Adrenal gland (tissue), 12 donors: ENCODE results near the gene ATP1B3. TPM values are rescaled to one million over a fixed set of nuclear protein-coding genes. Genes with fewer than 3 reads are reported as not detected.

Experiments used
- DNase-seq, 7 donors: peaks; one replicate each; pipeline ENCODE4 v3.0.0-alpha.2; 2019 to 2020
- H3K27ac ChIP-seq, 5 donors: fragments of 200-600 bp; sonication (generic) in 4 of 5; 1 replicate in 3 of 5; 2 replicates in 2 of 5; pipeline versions ENCODE4 v1.5.1 to v1.8.0; 2016 to 2020; ENCODE audit warnings: mild to moderate bottlenecking in 1 of 5
- H3K27me3 ChIP-seq: fragments of 200-600 bp; 2 replicates; pipeline ENCODE4 v1.8.0; 2021
- H3K36me3 ChIP-seq, 2 donors: fragments of 200-600 bp; replicated peaks in 1 of 2; 1 replicate in 1 of 2; 2 replicates in 1 of 2; pipeline versions ENCODE4 v1.5.1 to v1.8.0; 2018 to 2022
- H3K4me1 ChIP-seq, 2 donors: fragments of 200-600 bp; replicated peaks in 1 of 2; 1 replicate in 1 of 2; 2 replicates in 1 of 2; pipeline versions ENCODE4 v1.5.1 to v1.8.0; 2018 to 2021
- H3K4me3 ChIP-seq, 4 donors: fragments of 200-600 bp; sonication (generic) in 3 of 4; one replicate each; pipeline ENCODE4 v1.5.1; 2016 to 2018
- H3K9me3 ChIP-seq, 3 donors: fragments of 200-600 bp; sonication (generic) in 1 of 3; replicated peaks in 1 of 3; 1 replicate in 2 of 3; 2 replicates in 1 of 3; pipeline versions ENCODE4 v1.5.1 to v1.8.0; 2016 to 2021
- CTCF ChIP-seq, 6 experiments: fragments of 450-650 bp in 4 of 6; fragments of 200-600 bp in 2 of 6; sonication (generic) in 1 of 6; IDR thresholded peaks; 1 replicate in 5 of 6; 2 replicates in 1 of 6; pipeline versions ENCODE4 v1.5.1 to v1.8.0; 2016 to 2021; ENCODE audit warnings: antibody characterized with exemption in 6 of 6, mild to moderate bottlenecking in 2 of 6, moderate library complexity in 1 of 6
- POLR2A ChIP-seq, 2 donors: fragments of 450-650 bp; IDR thresholded peaks; one replicate each; pipeline ENCODE4 v1.6.1; 2017; ENCODE audit warnings: antibody characterized with exemption in 2 of 2, mild to moderate bottlenecking in 2 of 2, moderate library complexity in 1 of 2
- WGBS, 4 donors: extraction: QIAGEN DNeasy Blood & Tissue Kit in 2 of 4; methylation state at CpG; one replicate each; pipeline versions ENCODE4 v1.1.5 to v1.1.7; 2013 to 2017; 5-methylcytosine and 5-hydroxymethylcytosine counted together
- intact Hi-C, 2 donors: fragments of 100-400 bp; cut with DNase I; formaldehyde crosslinking; loops; one replicate each; pipeline versions ENCODE4 v1.14.1 to v1.15.0; 2022 to 2023
- polyA plus RNA-seq, 3 donors: library from polyadenylated mRNA; stranded (reverse); fragments of 200-250 nt in 2 of 3; fragments of 350-450 nt in 1 of 3; fragmentation: Illumina TruSeq in 1 of 3; extraction: RNeasy Lipid Tissue Mini Kit (QIAGEN cat#74804) in 1 of 3; gene quantifications; one replicate each; pipeline ENCODE4 v1.2.3, GENCODE V29; 2013 to 2014
- total RNA-seq, 9 donors: library from RNA; depleted of rRNA in 4 of 9; stranded (reverse); fragments of >200 nt in 4 of 9; fragments of 120-200 nt in 1 of 9; fragmentation: NEBNext Ultra II Directional in 1 of 9; extraction: Animal tissue kit (Norgen Biotek cat#: 25700) in 1 of 9; gene quantifications; one replicate each; pipeline versions ENCODE4 v1.1.0 to v1.2.4, GENCODE V29; 2013 to 2023
- donor health status: healthy with polysubstance abuse.
- donor health status: Bipolar disorder and iron deficiency.
- donor health status: DM: yes; HTN: yes; CAD: no.
- donor health status: DM: no; HTN: no; CAD: no.
- donor health status: DM: no; HTN: no; CAD: no.
- donor health status: DM: yes; HTN: yes; CAD: no.

The ATP1B3 gene
- total and polyA plus RNA-seq, 12 donors = 65.2 to 300 (median 98.8) TPM

- intact Hi-C loops = no loop called here
- no peak for TF ChIP-seq CTCF (IDR thresholded peaks at IDR 0.05)
- no peak for TF ChIP-seq POLR2A (IDR thresholded peaks at IDR 0.05)
- no peaks in the 10 kb centered on the region for H3K4me1 ChIP-seq
- H3K27me3 ChIP-seq = no peaks in the 10 kb centered on the region
- H3K9me3 ChIP-seq = no peaks in the 10 kb centered on the region
- no peak for DNase-seq
- no peak overlapping the region for H3K4me3 ChIP-seq
- H3K36me3 ChIP-seq = no peaks in the 10 kb centered on the region
- WGBS, 4 donors = 63 to 67% (median 63%) methylated on average over 4 of the region's 4 CpGs
- peak overlapping the region in 2 of 5 donors; percentile 28 to 37 for H3K27ac ChIP-seq
Measured at GRCh38 chr3:141853081-141853601, 23.3 kb upstream of the ATP1B3 start.

- no peaks in the 10 kb centered on the region for H3K36me3 ChIP-seq
- intact Hi-C loops = no loop called here
- TF ChIP-seq CTCF (IDR thresholded peaks at IDR 0.05) = no peak
- TF ChIP-seq POLR2A (IDR thresholded peaks at IDR 0.05) = no peak
- WGBS, 4 donors = 74 to 87% (median 80%) methylated on average over 10 of the region's 10 CpGs
- H3K9me3 ChIP-seq = no peaks in the 10 kb centered on the region
- peak overlapping the region in 2 of 5 donors; percentile 21 to 37 for H3K27ac ChIP-seq
- no peak for DNase-seq
- H3K4me3 ChIP-seq = no peak overlapping the region
- no peaks in the 10 kb centered on the region for H3K27me3 ChIP-seq
- H3K4me1 ChIP-seq = no peaks in the 10 kb centered on the region
Measured at GRCh38 chr3:141853629-141854168, 22.7 kb upstream of the ATP1B3 start.

- WGBS, 4 donors = 73 to 82% (median 78%) methylated on average over 1 of the region's 1 CpG
- intact Hi-C loops = no loop called here
- H3K4me1 ChIP-seq = peaks cover 0 to 4% of the 10 kb centered on the region in 2 donors
- H3K27ac ChIP-seq = no peak overlapping the region
- no peak overlapping the region for H3K4me3 ChIP-seq
- TF ChIP-seq POLR2A (IDR thresholded peaks at IDR 0.05) (no peak), CTCF (IDR thresholded peaks at IDR 0.05) (no peak)
- no peaks in the 10 kb centered on the region for H3K27me3 ChIP-seq
- no peaks in the 10 kb centered on the region for H3K36me3 ChIP-seq
- H3K9me3 ChIP-seq = no peaks in the 10 kb centered on the region
- DNase-seq = no peak
Measured at GRCh38 chr3:141854599-141854998, 21.8 kb upstream of the ATP1B3 start.

- Histone ChIP-seq H3K36me3 (no peaks in the 10 kb centered on the region), H3K4me1 (peaks cover 0 to 21% of the 10 kb centered on the region in 2 donors), H3K9me3 (no peaks in the 10 kb centered on the region), H3K27ac (no peak overlapping the region), H3K27me3 (no peaks in the 10 kb centered on the region), H3K4me3 (no peak overlapping the region)
- intact Hi-C loops = no loop called here
- TF ChIP-seq POLR2A (IDR thresholded peaks at IDR 0.05) (no peak), CTCF (IDR thresholded peaks at IDR 0.05) (no peak)
- DNase-seq = no peak
- 78 to 88% (median 87%) methylated on average over 2 of the region's 2 CpGs for WGBS, 4 donors
Measured at GRCh38 chr3:141858312-141858711, 18.1 kb upstream of the ATP1B3 start.
